H1 (cell line): ENCODE results near the gene SYNDIG1. TPM values are rescaled to one million over a fixed set of nuclear protein-coding genes. Genes with fewer than 3 reads are reported as not detected.

Experiments
- CHD1 ChIP-seq: IDR thresholded peaks from 2 replicates; pipeline ENCODE4 v1.6.1; 2012; ENCODE audit warnings: low read depth, low read length, improper control_type of control experiment
- EP300 ChIP-seq, 2 experiments: IDR thresholded peaks; 1 replicate in 1 of 2; 2 replicates in 1 of 2; pipeline ENCODE4 v1.6.1; 2011 to 2012; ENCODE audit warnings: low read depth in 2 of 2, low read length in 2 of 2, mild to moderate bottlenecking in 2 of 2, borderline replicate concordance in 1 of 2, inconsistent platforms in 1 of 2, moderate library complexity in 1 of 2
- polyA plus RNA-seq, 7 experiments: library from polyadenylated mRNA; depleted of rRNA in 3 of 7; stranded (reverse) in 5 of 7; unstranded in 2 of 7; fragments of >200 nt in 5 of 7; fragments of 200-250 nt in 2 of 7; gene quantifications; 1 replicate in 5 of 7; 2 replicates in 1 of 7; 4 replicates in 1 of 7; pipeline versions ENCODE4 v1.2.1 to v1.2.3, GENCODE V29; 2011 to 2013; ENCODE audit warnings: missing spikeins in 2 of 7, mixed read lengths in 2 of 7
- total RNA-seq: library from RNA; stranded (reverse); fragmentation: NEBNext Ultra II Directional; extraction: Animal tissue kit (Norgen Biotek cat#: 25700); gene quantifications from 2 replicates; pipeline ENCODE4 v1.2.1, GENCODE V29; 2021

The SYNDIG1 gene
- total and polyA plus RNA-seq, 2 of the 8 experiments (the other 6 are each of a cell fraction or from before 2014, with no cell fraction given) = 6.5 to 7.8 TPM

DNA sequence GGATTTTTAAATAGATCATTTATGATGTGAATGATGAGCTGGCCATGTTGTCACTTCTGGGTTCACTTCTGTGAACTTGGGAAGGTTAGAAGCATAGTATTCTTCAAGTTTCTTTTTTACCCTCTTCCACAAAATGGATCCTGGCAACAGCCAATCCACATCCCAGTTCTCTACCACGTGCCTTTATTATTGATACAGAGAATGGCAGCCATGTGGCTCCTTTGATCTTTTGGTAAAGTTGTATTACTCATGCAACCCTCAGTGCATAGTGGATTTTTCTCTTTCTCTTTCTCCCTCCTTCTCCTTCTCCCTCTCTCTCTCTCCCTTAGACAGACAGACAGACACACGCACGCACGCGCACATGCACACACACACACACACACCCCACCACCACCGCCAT, 50.0 kb downstream of the SYNDIG1 start (continued):
- TF ChIP-seq CHD1 (no peak), EP300 (IDR thresholded peaks at IDR 0.05; ENCODE audit: borderline replicate concordance in 1 of 2, low read depth in 2 of 2, low read length in 2 of 2) (no peak)
